HCT116 (cell line): ENCODE results near the gene IPO5. TPM values are rescaled to one million over a fixed set of nuclear protein-coding genes. Genes with fewer than 3 reads are reported as not detected.

Experiments
- ATAC-seq: fragments of 200-7000 bp; cut with Tn5 transposase; 2 replicates; pipeline ENCODE4 v1.9.1; 2020; ENCODE audit warnings: mild to moderate bottlenecking, moderate library complexity
- BruUV-seq: library from RNA; stranded (reverse); fragments of 400-500 nt; replicated peaks from 2 replicates; lab custom pipeline; 2021; lab: Mats Ljungman, UMichigan
- CTCF ChIA-PET: fragments of 300-600 bp; sonication (Branson Sonifier 250); formaldehyde crosslinking; loops from one replicate; lab custom pipeline; 2021; ENCODE audit warnings: antibody characterized with exemption; lab: Charles Lee
- POLR2A ChIA-PET: fragments of 300-600, 350-600 bp; sonication (Branson Sonifier 250); formaldehyde crosslinking; loops from one replicate; lab custom pipeline; 2021; ENCODE audit warnings: antibody characterized with exemption; lab: Charles Lee
- RAD21 ChIA-PET, 2 experiments: fragments of 300-600 bp; sonication (Branson Sonifier 250); formaldehyde crosslinking; loops; one replicate each; lab custom pipeline; 2023; ENCODE audit warnings: low total read pairs in 2 of 2; ENCODE audit not compliant: uncharacterized antibody in 2 of 2, unreplicated experiment in 2 of 2, low non-redundant PET in 1 of 2; lab: Charles Lee
- DNase-seq: peaks from one replicate; pipeline ENCODE4 v3.0.0-alpha.2; 2010; ENCODE audit warnings: low read depth, low spot score
- H2AFZ ChIP-seq: fragments of 200-600 bp; shearing (Covaris generic), sonication (generic); 2 replicates; pipeline ENCODE4 v1.6.1; 2017; ENCODE audit warnings: low read depth, mixed run types, mixed read lengths, antibody characterized with exemption, low read length; ENCODE audit not compliant: poor library complexity, severe bottlenecking
- H3K27ac ChIP-seq: 2 replicates; pipeline ENCODE4 v1.5.1; 2012; ENCODE audit warnings: low read depth, low read length
- H3K27me3 ChIP-seq: fragments of 200-600 bp; sonication (generic); 2 replicates; pipeline ENCODE4 v1.6.1; 2016; ENCODE audit warnings: mixed run types, low read length, mixed read lengths; ENCODE audit not compliant: insufficient read depth
- H3K36me3 ChIP-seq, 2 experiments: fragments of 200-500 bp in 1 of 2; fragments of 200-600 bp in 1 of 2; sonication (Bioruptor generic) in 1 of 2; sonication (generic) in 1 of 2; 2 replicates each; pipeline versions ENCODE4 v1.5.1 to v1.6.1; 2014 to 2016; ENCODE audit warnings: low read length in 2 of 2, inconsistent platforms in 1 of 2, mixed read lengths in 1 of 2, mixed run types in 1 of 2; ENCODE audit not compliant: insufficient read depth in 2 of 2, control insufficient read depth in 1 of 2
- H3K4me1 ChIP-seq, 2 experiments: fragments of 200-600 bp in 1 of 2; sonication (generic) in 1 of 2; 2 replicates each; pipeline versions ENCODE4 v1.5.1 to v1.6.1; 2012 to 2017; ENCODE audit warnings: low read length in 2 of 2, inconsistent platforms in 1 of 2, mild to moderate bottlenecking in 1 of 2, mixed read lengths in 1 of 2, mixed run types in 1 of 2, moderate library complexity in 1 of 2; ENCODE audit not compliant: insufficient read depth in 2 of 2, control insufficient read depth in 1 of 2
- H3K4me2 ChIP-seq: fragments of 200-600 bp; sonication (generic); 2 replicates; pipeline ENCODE4 v1.6.1; 2017; ENCODE audit warnings: mixed run types, low read length, mixed read lengths
- H3K4me3 ChIP-seq, 2 experiments: fragments of 200-600 bp in 1 of 2; sonication (generic) in 1 of 2; replicated peaks in 1 of 2; 2 replicates each; pipeline ENCODE4 v1.5.1; 2011 to 2016; ENCODE audit warnings: low read length in 2 of 2, control low read depth in 1 of 2, low read depth in 1 of 2, mild to moderate bottlenecking in 1 of 2, mixed read lengths in 1 of 2, mixed run types in 1 of 2
- H3K79me2 ChIP-seq: fragments of 200-600 bp; sonication (generic); 2 replicates; pipeline ENCODE4 v1.6.1; 2017; ENCODE audit warnings: mild to moderate bottlenecking, mixed run types, low read length, moderate library complexity, mixed read lengths; ENCODE audit not compliant: insufficient read depth
- H3K9ac ChIP-seq: fragments of 200-600 bp; sonication (generic); 2 replicates; pipeline ENCODE4 v1.6.1; 2016; ENCODE audit warnings: low read length, mixed read lengths
- H3K9me2 ChIP-seq: fragments of 200-600 bp; sonication (generic), shearing (Covaris generic); 2 replicates; pipeline ENCODE4 v1.6.1; 2017; ENCODE audit warnings: mixed run types, mild to moderate bottlenecking, moderate library complexity; ENCODE audit not compliant: insufficient read depth
- H3K9me3 ChIP-seq, 2 experiments: fragments of 200-500 bp in 1 of 2; fragments of 200-600 bp in 1 of 2; sonication (Bioruptor generic) in 1 of 2; sonication (generic) in 1 of 2; 2 replicates each; pipeline ENCODE4 v1.6.1; 2014 to 2017; ENCODE audit warnings: low read length in 2 of 2, mixed read lengths in 2 of 2, inconsistent platforms in 1 of 2, low read depth in 1 of 2, mild to moderate bottlenecking in 1 of 2, mixed run types in 1 of 2, moderate library complexity in 1 of 2; ENCODE audit not compliant: control insufficient read depth in 1 of 2, insufficient read depth in 1 of 2
- H4K20me1 ChIP-seq: fragments of 200-600 bp; sonication (generic), shearing (Covaris generic); 2 replicates; pipeline ENCODE4 v1.6.1; 2017; ENCODE audit warnings: mixed run types, mild to moderate bottlenecking, moderate library complexity; ENCODE audit not compliant: insufficient read depth
- CBX3 ChIP-seq: IDR thresholded peaks from 2 replicates; pipeline ENCODE4 v1.6.1; 2012; ENCODE audit warnings: low read depth
- CEBPB ChIP-seq: IDR thresholded peaks from 2 replicates; pipeline ENCODE4 v1.6.1; 2012; ENCODE audit warnings: low read depth
- ELF1 ChIP-seq: IDR thresholded peaks from 2 replicates; pipeline ENCODE4 v1.6.1; 2012; ENCODE audit warnings: low read depth, borderline replicate concordance
- EZH2 ChIP-seq: fragments of 200-600 bp; sonication (generic); IDR thresholded peaks from 2 replicates; pipeline ENCODE4 v1.6.1; 2017; ENCODE audit warnings: antibody characterized with exemption, mixed run types
- EZH2phosphoT487 ChIP-seq: fragments of 200-600 bp; IDR thresholded peaks from 2 replicates; pipeline ENCODE4 v1.6.1; 2018; ENCODE audit warnings: antibody characterized with exemption, borderline replicate concordance
- FOSL1 ChIP-seq: IDR thresholded peaks from 2 replicates; pipeline ENCODE4 v1.6.1; 2012; ENCODE audit warnings: low read depth
- JUND ChIP-seq: IDR thresholded peaks from 2 replicates; pipeline ENCODE4 v1.6.1; 2012
- REST ChIP-seq: IDR thresholded peaks from 2 replicates; pipeline ENCODE4 v1.6.1; 2012; ENCODE audit warnings: low read depth
- SIN3A ChIP-seq: IDR thresholded peaks from 2 replicates; pipeline ENCODE4 v1.6.1; 2012; ENCODE audit warnings: low read depth
- SP1 ChIP-seq: IDR thresholded peaks from 2 replicates; pipeline ENCODE4 v1.6.1; 2012; ENCODE audit warnings: low read depth
- SRF ChIP-seq: IDR thresholded peaks from 2 replicates; pipeline ENCODE4 v1.6.1; 2012; ENCODE audit warnings: low read depth
- TCF7L2 ChIP-seq: IDR thresholded peaks from 2 replicates; pipeline ENCODE4 v1.7.0; 2011; ENCODE audit warnings: borderline replicate concordance, inconsistent platforms; ENCODE audit not compliant: insufficient read depth, insufficient read length; ENCODE audit errors: extremely low read depth
- ZBTB33 ChIP-seq: IDR thresholded peaks from 2 replicates; pipeline ENCODE4 v1.6.1; 2011; ENCODE audit warnings: mild to moderate bottlenecking, low read length, moderate library complexity; ENCODE audit not compliant: insufficient replicate concordance; ENCODE audit errors: extremely low read depth
- ZFX ChIP-seq: fragments of 450-650 bp; IDR thresholded peaks from 2 replicates; pipeline ENCODE4 v1.6.1; 2017
- ZNF274 ChIP-seq: fragments of 200-500 bp; sonication (Bioruptor generic); IDR thresholded peaks from 2 replicates; pipeline ENCODE4 v1.6.1; 2014; ENCODE audit warnings: mild to moderate bottlenecking, low read depth, low read length, inconsistent platforms
- intact Hi-C: fragments of 100-400 bp; cut with micrococcal nuclease; formaldehyde crosslinking; loops from 2 replicates; pipeline ENCODE4 v1.10.0; 2022
- total RNA-seq: library from RNA; stranded (reverse); gene quantifications from one replicate; pipeline ENCODE4 v1.2.1, GENCODE V29; 2021; ENCODE audit not compliant: unreplicated experiment
- TF ChIP-seq, protein P1 (sequence below): IDR thresholded peaks from 2 replicates; pipeline ENCODE4 v1.6.1; 2012

The IPO5 gene
- total RNA-seq, 1 experiment from 2014 or later, result 237 TPM

DNA sequence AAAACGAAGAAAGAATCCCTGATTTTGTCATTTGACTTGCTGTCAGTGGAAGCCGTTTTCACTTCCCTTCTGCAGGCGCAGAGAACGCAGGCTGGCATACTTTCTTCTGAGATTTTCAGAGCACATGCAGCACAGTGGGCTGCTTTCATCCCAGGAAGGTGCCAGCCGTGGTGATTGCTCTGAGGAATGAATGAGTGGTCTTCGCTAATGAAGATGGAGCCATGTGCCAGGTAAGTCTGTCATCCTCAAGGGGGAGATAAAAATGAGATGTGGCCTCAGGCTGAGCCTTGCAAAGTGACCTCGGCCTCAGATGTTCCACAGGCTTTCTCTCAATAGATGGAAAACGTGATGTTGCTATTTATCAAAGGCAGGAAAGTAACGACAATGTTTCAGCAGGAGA is 94.8 kb downstream of the IPO5 start:
- no TSS peak for BruUV-seq
- DNase-seq (no peak), ATAC-seq (no peak)
- intact Hi-C loops, result no loop called here
- Histone ChIP-seq H3K27me3 (no peaks in the 10 kb centered on the region), H3K79me2 (no peaks in the 10 kb centered on the region), H3K4me3 (no peak overlapping the region), H2AFZ (no peak overlapping the region), H3K4me1 (peaks cover 0 to 3% of the 10 kb centered on the region in 2 experiments; a peak in 2 of 4 replicates), H3K9ac (no peak overlapping the region), H4K20me1 (no peaks in the 10 kb centered on the region), H3K27ac (no peak overlapping the region), H3K9me2 (no peaks in the 10 kb centered on the region), H3K36me3 (no peaks in the 10 kb centered on the region), H3K4me2 (no peak overlapping the region), H3K9me3 (no peaks in the 10 kb centered on the region)
- TF ChIP-seq TCF7L2 (no peak), SIN3A (no peak), ZFX (no peak), EZH2phosphoT487 (no peak), EZH2 (no peak), SP1 (no peak), ELF1 (no peak), CBX3 (no peak), REST (no peak), SRF (no peak), JUND (no peak), ZBTB33 (no peak), FOSL1 (no peak), CEBPB (no peak), ZNF274 (no peak)
- TF ChIP-seq, protein P1, sequence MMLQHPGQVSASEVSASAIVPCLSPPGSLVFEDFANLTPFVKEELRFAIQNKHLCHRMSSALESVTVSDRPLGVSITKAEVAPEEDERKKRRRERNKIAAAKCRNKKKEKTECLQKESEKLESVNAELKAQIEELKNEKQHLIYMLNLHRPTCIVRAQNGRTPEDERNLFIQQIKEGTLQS, result no peak
- ChIA-PET RAD21 (no interaction called here), CTCF (no interaction called here), POLR2A (no interaction called here)
